Bronchial epithelial cell (primary cell): ENCODE data around the gene FAM3B. TPM values are rescaled to one million over a fixed set of nuclear protein-coding genes. Genes with fewer than 3 reads are reported as not detected.
"Not testable (repeated sequence)": the region's sequence is repeated elsewhere in the genome, so short reads cannot be mapped to it uniquely, and the experiment has no call there.

Experiments
- DNase-seq: peaks from one replicate; pipeline ENCODE4 v3.0.0-alpha.2; 2010; ENCODE audit warnings: low read depth
- FAIRE-seq: peaks from 2 replicates; lab custom pipeline; 2011; peaks lifted over from hg19 to GRCh38; lab: Jason Lieb, UNC
- H3K27me3 ChIP-seq: 2 replicates; pipeline ENCODE4 v1.5.1; 2011; ENCODE audit warnings: low read length; ENCODE audit not compliant: control insufficient read depth, insufficient read depth
- H3K36me3 ChIP-seq: 2 replicates; pipeline ENCODE4 v1.5.1; 2011; ENCODE audit warnings: low read length; ENCODE audit not compliant: control insufficient read depth, insufficient read depth
- H3K4me3 ChIP-seq: 2 replicates; pipeline ENCODE4 v1.5.1; 2011; ENCODE audit warnings: mild to moderate bottlenecking, low read depth, low read length, control low read depth
- total RNA-seq: library from RNA; depleted of rRNA; stranded (reverse); fragments of >200 nt; gene quantifications from 2 replicates; pipeline ENCODE4 v1.2.1, GENCODE V29; 2014
- TF ChIP-seq, protein P1 (sequence below): IDR thresholded peaks from 2 replicates; pipeline ENCODE4 v1.5.1; 2011; ENCODE audit warnings: mild to moderate bottlenecking, moderate library complexity, low read length, control low read depth, inconsistent platforms; ENCODE audit not compliant: insufficient read depth, severe bottlenecking

Gene FAM3B
- total RNA-seq, 1 donor from 2014 or later, result not detected

DNA sequence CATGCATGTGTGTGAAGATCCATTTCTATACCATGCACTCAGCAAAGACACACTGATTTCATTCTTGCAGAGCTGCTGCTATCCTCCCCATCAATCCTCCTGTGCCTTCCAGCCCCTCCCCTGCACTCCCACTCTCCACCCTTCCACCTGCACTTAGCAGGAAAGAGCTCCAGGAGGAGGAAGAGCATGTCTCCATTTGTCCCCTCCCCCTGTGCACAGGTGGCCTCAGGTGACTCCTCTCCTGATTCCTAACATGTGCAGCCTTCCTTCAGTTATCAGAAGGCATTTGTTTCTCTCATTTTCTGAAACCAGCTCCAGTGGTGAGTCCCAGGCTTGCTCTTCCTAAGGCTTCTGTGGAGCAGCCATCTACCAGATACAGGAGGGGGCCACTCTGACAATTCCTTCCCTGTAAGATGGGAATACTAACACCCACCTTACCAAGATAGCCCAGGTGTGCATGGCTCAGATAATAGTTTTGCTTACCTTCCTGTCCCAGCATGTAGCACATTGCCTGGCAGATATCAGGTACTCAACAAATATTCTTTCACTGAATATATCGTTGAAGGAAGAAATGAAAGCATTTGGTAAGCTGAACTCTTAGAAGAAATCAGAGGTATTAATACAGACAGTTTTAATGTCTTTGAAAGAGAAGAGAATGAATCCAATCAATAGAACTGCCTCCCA, 21.9 kb upstream of the FAM3B start:
- H3K4me3 ChIP-seq, result no peak overlapping the region
- TF ChIP-seq, protein P1, sequence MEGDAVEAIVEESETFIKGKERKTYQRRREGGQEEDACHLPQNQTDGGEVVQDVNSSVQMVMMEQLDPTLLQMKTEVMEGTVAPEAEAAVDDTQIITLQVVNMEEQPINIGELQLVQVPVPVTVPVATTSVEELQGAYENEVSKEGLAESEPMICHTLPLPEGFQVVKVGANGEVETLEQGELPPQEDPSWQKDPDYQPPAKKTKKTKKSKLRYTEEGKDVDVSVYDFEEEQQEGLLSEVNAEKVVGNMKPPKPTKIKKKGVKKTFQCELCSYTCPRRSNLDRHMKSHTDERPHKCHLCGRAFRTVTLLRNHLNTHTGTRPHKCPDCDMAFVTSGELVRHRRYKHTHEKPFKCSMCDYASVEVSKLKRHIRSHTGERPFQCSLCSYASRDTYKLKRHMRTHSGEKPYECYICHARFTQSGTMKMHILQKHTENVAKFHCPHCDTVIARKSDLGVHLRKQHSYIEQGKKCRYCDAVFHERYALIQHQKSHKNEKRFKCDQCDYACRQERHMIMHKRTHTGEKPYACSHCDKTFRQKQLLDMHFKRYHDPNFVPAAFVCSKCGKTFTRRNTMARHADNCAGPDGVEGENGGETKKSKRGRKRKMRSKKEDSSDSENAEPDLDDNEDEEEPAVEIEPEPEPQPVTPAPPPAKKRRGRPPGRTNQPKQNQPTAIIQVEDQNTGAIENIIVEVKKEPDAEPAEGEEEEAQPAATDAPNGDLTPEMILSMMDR, result no peak
- H3K36me3 ChIP-seq, result no peaks in the 10 kb centered on the region
- FAIRE-seq, result no peak
- no peaks in the 10 kb centered on the region for H3K27me3 ChIP-seq
- peak; percentile 41 for DNase-seq

GRCh38 chr21:41295721-41296254, 20.8 kb upstream of the FAM3B start:
- Histone ChIP-seq H3K4me3 (no peak overlapping the region), H3K27me3 (no peaks in the 10 kb centered on the region), H3K36me3 (no peaks in the 10 kb centered on the region)
- no peak for FAIRE-seq
- TF ChIP-seq, protein P1, result no peak
- DNase-seq, result peak; percentile 6

DNA sequence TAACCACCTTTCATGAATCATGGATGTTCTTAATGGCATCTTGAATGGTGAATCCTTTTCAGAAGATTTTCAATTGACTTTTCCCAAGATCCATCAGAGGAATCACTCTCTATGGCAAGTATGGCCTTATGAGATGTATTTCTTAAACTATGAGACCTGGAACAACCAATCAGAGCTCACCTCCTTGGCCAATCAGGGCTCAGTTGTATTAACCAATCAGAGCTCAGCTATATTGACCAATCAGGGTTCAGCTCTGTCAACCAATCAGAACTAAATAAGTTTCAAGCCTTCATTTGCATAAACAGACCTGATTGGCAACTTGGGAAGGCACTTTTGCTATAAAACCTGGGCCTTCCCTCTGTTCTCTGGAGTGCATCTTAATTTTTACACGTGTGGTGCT, 13.6 kb upstream of the FAM3B start:
- FAIRE-seq, result no peak

GRCh38 chr21:41304068-41304720, 12.4 kb upstream of the FAM3B start:
- no peaks in the 10 kb centered on the region for H3K36me3 ChIP-seq
- no peak for DNase-seq
- TF ChIP-seq, protein P1, result no peak
- no peak overlapping the region for H3K4me3 ChIP-seq
- no peak for FAIRE-seq
- H3K27me3 ChIP-seq, result no peaks in the 10 kb centered on the region

More for the DNA sequence above, 13.6 kb upstream of the FAM3B start:
- TF ChIP-seq, protein P1, result no peak
- Histone ChIP-seq H3K4me3 (no peak overlapping the region), H3K36me3 (no peaks in the 10 kb centered on the region), H3K27me3 (no peaks in the 10 kb centered on the region)
- DNase-seq, result no peak

DNA sequence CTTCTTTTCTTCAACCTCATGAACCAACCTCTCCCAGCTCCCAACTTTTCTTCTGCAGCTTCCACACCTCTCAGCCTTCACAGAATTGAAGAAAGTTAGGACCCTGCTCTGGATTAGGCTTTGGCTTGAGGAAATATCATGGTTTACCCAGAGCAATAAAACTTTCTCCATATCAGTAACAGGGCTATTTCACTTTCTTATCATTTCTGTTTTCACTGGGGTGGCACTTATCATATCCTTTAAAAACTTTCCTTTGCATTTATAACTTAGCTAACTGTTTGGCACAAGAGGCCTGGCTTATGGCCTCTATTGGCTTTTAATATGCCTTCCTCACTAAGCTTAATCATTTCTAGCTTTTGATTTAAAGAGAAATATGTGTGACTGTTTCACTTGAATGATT, 9.4 kb upstream of the FAM3B start:
- DNase-seq (no peak), FAIRE-seq (no peak)
- Histone ChIP-seq H3K4me3 (no peak overlapping the region), H3K36me3 (no peaks in the 10 kb centered on the region), H3K27me3 (no peaks in the 10 kb centered on the region)
- TF ChIP-seq, protein P1, result no peak

- not testable (repeated sequence) for DNase-seq, H3K36me3 ChIP-seq, FAIRE-seq, H3K4me3 ChIP-seq
- H3K27me3 ChIP-seq, result peaks cover 24% of the 10 kb centered on the region
Measured at GRCh38 chr21:41313285-41314164, 3.1 kb upstream of the FAM3B start.
